Liver (tissue), 3 donors: ENCODE data around the gene AMBRA1.

Experiments used
- CTCF ChIP-seq: fragments of 150-350 bp; IDR thresholded peaks from 2 replicates; pipeline ENCODE4 v1.5.1; 2017; ENCODE audit warnings: improper control_type of control experiment, low read depth, low read length; ENCODE audit not compliant: missing input control
- RAD21 ChIP-seq, 2 donors: IDR thresholded peaks; 2 replicates each; pipeline ENCODE4 v1.6.1; 2016; ENCODE audit warnings: antibody characterized with exemption in 2 of 2, mild to moderate bottlenecking in 2 of 2
- TAF1 ChIP-seq: conservative IDR thresholded peaks from 2 replicates; pipeline ENCODE4 v1.6.1; 2016; ENCODE audit warnings: antibody characterized with exemption, mild to moderate bottlenecking
- donor health status: healthy.
- donor health status: healthy.

- TF ChIP-seq CTCF (no peak), RAD21 (IDR thresholded peaks at IDR 0.05) (no peak), TAF1 (no peak)
These were observed 72.7 kb downstream of the AMBRA1 start for GRCh38 chr11:46520971-46521745.
